Measurements from ENCODE around the gene MEA1.

DNA sequence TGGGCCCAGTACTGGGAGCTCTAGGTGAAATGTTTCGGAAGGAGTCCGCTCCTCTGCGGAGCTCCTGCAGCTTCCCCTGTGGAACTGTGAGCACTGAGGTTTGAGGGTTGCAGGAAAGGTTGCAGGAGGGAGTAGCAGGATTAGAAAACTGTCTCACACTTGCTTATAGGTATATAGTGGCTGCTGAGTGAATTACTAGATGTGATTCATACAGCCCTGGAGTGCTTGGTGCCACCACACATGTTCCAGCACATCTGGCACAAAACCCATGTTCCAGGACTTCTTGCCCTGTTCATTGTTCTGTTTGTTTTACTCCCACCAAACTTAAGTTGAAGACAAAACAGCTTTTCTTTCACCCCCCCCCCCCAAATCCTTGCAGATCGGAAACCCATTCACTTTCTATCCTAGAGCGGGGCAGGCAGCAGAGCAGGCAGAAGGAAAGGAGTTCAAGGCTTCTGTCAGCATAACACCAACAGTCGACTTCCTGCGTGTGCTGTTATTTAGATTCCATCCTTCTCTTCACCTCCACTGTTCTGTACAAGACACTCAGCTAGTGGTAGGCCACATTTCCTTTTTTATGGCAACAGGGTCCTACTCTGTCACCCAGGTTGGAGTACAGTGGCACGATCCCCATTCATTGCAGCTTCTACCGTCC lies 34.1 kb downstream of the MEA1 start:
- TF ChIP-seq, protein P1, sequence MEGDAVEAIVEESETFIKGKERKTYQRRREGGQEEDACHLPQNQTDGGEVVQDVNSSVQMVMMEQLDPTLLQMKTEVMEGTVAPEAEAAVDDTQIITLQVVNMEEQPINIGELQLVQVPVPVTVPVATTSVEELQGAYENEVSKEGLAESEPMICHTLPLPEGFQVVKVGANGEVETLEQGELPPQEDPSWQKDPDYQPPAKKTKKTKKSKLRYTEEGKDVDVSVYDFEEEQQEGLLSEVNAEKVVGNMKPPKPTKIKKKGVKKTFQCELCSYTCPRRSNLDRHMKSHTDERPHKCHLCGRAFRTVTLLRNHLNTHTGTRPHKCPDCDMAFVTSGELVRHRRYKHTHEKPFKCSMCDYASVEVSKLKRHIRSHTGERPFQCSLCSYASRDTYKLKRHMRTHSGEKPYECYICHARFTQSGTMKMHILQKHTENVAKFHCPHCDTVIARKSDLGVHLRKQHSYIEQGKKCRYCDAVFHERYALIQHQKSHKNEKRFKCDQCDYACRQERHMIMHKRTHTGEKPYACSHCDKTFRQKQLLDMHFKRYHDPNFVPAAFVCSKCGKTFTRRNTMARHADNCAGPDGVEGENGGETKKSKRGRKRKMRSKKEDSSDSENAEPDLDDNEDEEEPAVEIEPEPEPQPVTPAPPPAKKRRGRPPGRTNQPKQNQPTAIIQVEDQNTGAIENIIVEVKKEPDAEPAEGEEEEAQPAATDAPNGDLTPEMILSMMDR (IDR thresholded peaks at IDR 0.05; ENCODE audit: low read depth, low read length): no peak
- TF ChIP-seq EZH2phosphoT487 (IDR thresholded peaks at IDR 0.05; ENCODE audit: low read depth): no peak
